HepG2 (cell line): ENCODE data around the gene NUDT1. TPM values are rescaled to one million over a fixed set of nuclear protein-coding genes. Genes with fewer than 3 reads are reported as not detected.

Experiments used
- ATAC-seq: fragments of 200-7000 bp; cut with Tn5 transposase; 3 replicates; pipeline ENCODE4 v1.9.1; 2020; ENCODE audit warnings: mild to moderate bottlenecking, moderate library complexity
- BruUV-seq: library from RNA; stranded (reverse); fragments of 400-500 nt; replicated peaks from 2 replicates; lab custom pipeline; 2021; lab: Mats Ljungman, UMichigan
- CTCF ChIA-PET: fragments of 300-600 bp; formaldehyde crosslinking; extraction: SDS; loops from one replicate; lab custom pipeline; 2021; ENCODE audit warnings: low total read pairs, inconsistent platforms, low intra/inter-chr PET ratio; lab: Yijun Ruan, JAX
- POLR2A ChIA-PET: fragments of 350-600 bp; sonication (Branson Sonifier 250); formaldehyde crosslinking; loops from one replicate; lab custom pipeline; 2020; ENCODE audit warnings: antibody characterized with exemption, inconsistent platforms; lab: Yijun Ruan, JAX
- DNase-seq: peaks from one replicate; pipeline ENCODE4 v3.0.0-alpha.2; 2015; ENCODE audit warnings: low spot score
- FAIRE-seq: peaks from 3 replicates; lab custom pipeline; 2011; peaks lifted over from hg19 to GRCh38; lab: Jason Lieb, UNC
- H2AFZ ChIP-seq: one replicate; pipeline ENCODE4 v1.6.1; 2011; ENCODE audit warnings: low read length, inconsistent platforms
- H3K27ac ChIP-seq: fragments of 300-600 bp; 3 replicates; pipeline ENCODE4 v1.8.0; 2011; ENCODE audit warnings: mixed run types, mild to moderate bottlenecking, mixed read lengths, low read length, inconsistent platforms; ENCODE audit not compliant: insufficient read depth; ENCODE audit errors: extremely low read length
- H3K27me3 ChIP-seq, 2 experiments: fragments of 200-600 bp in 1 of 2; 2 replicates in 1 of 2; 3 replicates in 1 of 2; pipeline versions ENCODE4 v1.6.0 to v1.8.0; 2011; ENCODE audit warnings: low read length in 2 of 2, mild to moderate bottlenecking in 2 of 2, moderate library complexity in 2 of 2, inconsistent platforms in 1 of 2; ENCODE audit not compliant: insufficient read depth in 2 of 2, control insufficient read depth in 1 of 2
- H3K36me3 ChIP-seq, 2 experiments: fragments of 200-600 bp in 1 of 2; replicated peaks in 1 of 2; 2 replicates in 1 of 2; 3 replicates in 1 of 2; pipeline versions ENCODE4 v1.5.1 to v1.8.0; 2011; ENCODE audit warnings: low read length in 2 of 2, inconsistent platforms in 1 of 2; ENCODE audit not compliant: insufficient read depth in 2 of 2, control insufficient read depth in 1 of 2
- H3K4me1 ChIP-seq: 2 replicates; pipeline ENCODE4 v1.5.1; 2012; ENCODE audit warnings: low read length, inconsistent platforms; ENCODE audit not compliant: insufficient read depth
- H3K4me2 ChIP-seq: 2 replicates; pipeline ENCODE4 v1.6.0; 2011; ENCODE audit warnings: low read depth, low read length, inconsistent platforms
- H3K4me3 ChIP-seq, 3 experiments: fragments of 200-600 bp in 1 of 3; sonication (generic), shearing (Covaris generic) in 1 of 3; replicated peaks in 1 of 3; 2 replicates each; pipeline ENCODE4 v1.5.1; 2011 to 2016; ENCODE audit warnings: low read length in 3 of 3, inconsistent platforms in 2 of 3, low read depth in 2 of 3, mild to moderate bottlenecking in 2 of 3, control low read depth in 1 of 3, mixed read lengths in 1 of 3; ENCODE audit not compliant: insufficient read depth in 1 of 3
- H3K79me2 ChIP-seq: one replicate; pipeline ENCODE4 v1.6.1; 2011; ENCODE audit warnings: low read length, inconsistent platforms; ENCODE audit not compliant: insufficient read depth
- H3K9ac ChIP-seq: 2 replicates; pipeline ENCODE4 v1.6.0; 2011; ENCODE audit warnings: mild to moderate bottlenecking, low read depth, low read length, inconsistent platforms; ENCODE audit not compliant: insufficient read depth
- H3K9me3 ChIP-seq: 2 replicates; pipeline ENCODE4 v1.5.1; 2012; ENCODE audit warnings: mild to moderate bottlenecking, low read length
- H4K20me1 ChIP-seq: 2 replicates; pipeline ENCODE4 v1.6.0; 2011; ENCODE audit warnings: inconsistent platforms, mild to moderate bottlenecking, low read length, moderate library complexity; ENCODE audit not compliant: insufficient read depth
- ATF7 ChIP-seq, 2 experiments: fragments of 450-650 bp in 1 of 2; sonication (generic) in 1 of 2; formaldehyde crosslinking in 1 of 2; IDR thresholded peaks; 2 replicates each; pipeline versions ENCODE4 v1.4.0 to v1.6.1; 2016 to 2020; ENCODE audit warnings: antibody characterized with exemption in 1 of 2, mild to moderate bottlenecking in 1 of 2, missing genetic modification reagents in 1 of 2
- IKZF5 ChIP-seq: IDR thresholded peaks from 2 replicates; pipeline ENCODE4 v1.6.1; 2018; ENCODE audit warnings: missing genetic modification reagents, mild to moderate bottlenecking, missing compliant biosample characterization
- MED13 ChIP-seq: sonication (generic); formaldehyde crosslinking; IDR thresholded peaks from 2 replicates; pipeline ENCODE4 v1.5.0; 2020; ENCODE audit warnings: missing genetic modification reagents
- PAF1 ChIP-seq: IDR thresholded peaks from 2 replicates; pipeline ENCODE4 v1.6.1; 2016; ENCODE audit warnings: missing genetic modification reagents, missing compliant biosample characterization
- SRSF4 ChIP-seq: fragments of 200-400 bp; formaldehyde crosslinking; IDR thresholded peaks from one replicate; pipeline ENCODE4 v1.6.1; 2018; ENCODE audit warnings: mild to moderate bottlenecking, low read depth, low read length, moderate library complexity; ENCODE audit not compliant: poor library complexity, severe bottlenecking
- TRIM24 ChIP-seq: sonication (generic); formaldehyde crosslinking; IDR thresholded peaks from 2 replicates; pipeline ENCODE4 v1.8.0; 2022; ENCODE audit warnings: mild to moderate bottlenecking, missing genetic modification reagents
- ZBTB33 ChIP-seq: sonication (generic); formaldehyde crosslinking; IDR thresholded peaks from 2 replicates; pipeline ENCODE4 v1.4.0; 2020; ENCODE audit warnings: missing genetic modification reagents
- ZFP82 ChIP-seq: sonication (generic); formaldehyde crosslinking; IDR thresholded peaks from 2 replicates; pipeline ENCODE4 v1.5.1; 2020; ENCODE audit warnings: mild to moderate bottlenecking, missing genetic modification reagents, borderline replicate concordance
- ZNF12 ChIP-seq: sonication (generic); formaldehyde crosslinking; IDR thresholded peaks from 2 replicates; pipeline ENCODE4 v1.5.0; 2020; ENCODE audit warnings: missing genetic modification reagents
- ZNF430 ChIP-seq: sonication (generic); formaldehyde crosslinking; IDR thresholded peaks from 2 replicates; pipeline ENCODE4 v1.9.0; 2021; ENCODE audit warnings: mild to moderate bottlenecking, missing genetic modification reagents
- ZNF891 ChIP-seq: sonication (generic); formaldehyde crosslinking; IDR thresholded peaks from 2 replicates; pipeline ENCODE4 v1.5.0; 2020; ENCODE audit warnings: mild to moderate bottlenecking, missing genetic modification reagents
- WGBS: methylation state at CpG from one replicate; pipeline ENCODE4 v1.1.6; 2017; ENCODE audit warnings: low lambda C conversion rate; 5-methylcytosine and 5-hydroxymethylcytosine counted together
- in situ Hi-C: cut with HindIII; loops from 2 replicates; pipeline ENCODE4 v1.10.0; 2017; ENCODE audit warnings: low pct_unique_long_range_greater_than_20kb; ENCODE audit not compliant: extremely low pct_ligation_motif_present
- intact Hi-C: fragments of 100-400 bp; cut with micrococcal nuclease; formaldehyde crosslinking; loops from one replicate; pipeline ENCODE4 v1.10.0; 2022; ENCODE audit not compliant: unreplicated experiment
- polyA plus RNA-seq, 8 experiments: library from polyadenylated mRNA; depleted of rRNA in 3 of 8; stranded (reverse) in 7 of 8; unstranded in 1 of 8; fragments of >200 nt; fragmentation: Illumina TruSeq in 4 of 8; extraction: Trizol in 4 of 8; gene quantifications; 2 replicates each; pipeline versions ENCODE4 v1.2.1 to v1.2.3, GENCODE V29; 2011 to 2016; ENCODE audit warnings: low read depth in 4 of 8, missing spikeins in 1 of 8, mixed read lengths in 1 of 8; ENCODE audit not compliant: insufficient read depth in 1 of 8
- total RNA-seq, 5 experiments: library from RNA; depleted of rRNA; stranded (reverse); fragments of >200 nt; fragmentation: Illumina TruSeq; extraction: Trizol; gene quantifications; 2 replicates each; pipeline ENCODE4 v1.2.3, GENCODE V29; 2016; ENCODE audit warnings: low read depth in 1 of 5

NUDT1 gene
- total and polyA plus RNA-seq, 2 of the 13 experiments (the other 11 are each of a cell fraction or from before 2014, with no cell fraction given) = 9.1 to 26.8 TPM

GRCh38 chr7:2270495-2270894, 28.5 kb downstream of the NUDT1 start:
- Histone ChIP-seq H2AFZ (no peak overlapping the region), H3K4me2 (no peak overlapping the region), H3K36me3 (peaks cover 8 to 26% of the 10 kb centered on the region in 2 experiments; a peak in 3 of 5 replicates), H3K4me3 (no peak overlapping the region), H3K9me3 (no peaks in the 10 kb centered on the region), H3K9ac (no peak overlapping the region), H3K27ac (no peak overlapping the region), H3K4me1 (peaks cover 43% of the 10 kb centered on the region), H3K79me2 (no peaks in the 10 kb centered on the region), H4K20me1 (no peaks in the 10 kb centered on the region), H3K27me3 (no peaks in the 10 kb centered on the region)
- TF ChIP-seq TRIM24 (CRISPR knock-in tag) (no peak), ZNF12 (CRISPR knock-in tag) (no peak), ZNF430 (no peak), ZFP82 (CRISPR knock-in tag) (no peak), SRSF4 (no peak), IKZF5 (CRISPR knock-in tag) (no peak)
- in situ Hi-C loops (no loop called here), intact Hi-C loops (no loop called here)
- no peak for FAIRE-seq
- CTCF ChIA-PET = no interaction called here
- BruUV-seq = no TSS peak
- DNase-seq = no peak
- no peak for ATAC-seq
- WGBS = 84% methylated on average over 6 of the region's 8 CpGs
- POLR2A ChIA-PET = interaction anchor here (1.5 to 2.1 kb wide), 2 partner anchors 28 to 84 kb away, joined by 5 to 6 read pairs; partner anchors contain the start of genes EIF3B, MRM2 and NUDT1

GRCh38 chr7:2271273-2272026, 29.4 kb downstream of the NUDT1 start:
- Histone ChIP-seq H3K79me2 (no peaks in the 10 kb centered on the region), H3K9me3 (no peaks in the 10 kb centered on the region), H3K4me1 (peaks cover 40% of the 10 kb centered on the region), H3K27ac (no peak overlapping the region), H2AFZ (no peak overlapping the region), H3K27me3 (no peaks in the 10 kb centered on the region), H3K9ac (no peak overlapping the region), H3K36me3 (peaks cover 9 to 26% of the 10 kb centered on the region in 2 experiments; a peak in 4 of 5 replicates), H3K4me2 (no peak overlapping the region), H3K4me3 (no peak overlapping the region), H4K20me1 (no peaks in the 10 kb centered on the region)
- 0 out of 2 replicates have a peak, but pooled peaks have one; percentile 44 for TF ChIP-seq ZBTB33 (CRISPR knock-in tag)
- TF ChIP-seq ATF7 (IDR thresholded peaks at IDR 0.05) = no peak
- TF ChIP-seq ATF7 (CRISPR knock-in tag; IDR thresholded peaks at IDR 0.05) = no peak
- TF ChIP-seq PAF1 (CRISPR knock-in tag) = no peak
- TF ChIP-seq ZNF891 (CRISPR knock-in tag) = no peak
- TF ChIP-seq MED13 (CRISPR knock-in tag) = no peak
- ChIA-PET POLR2A (no interaction called here), CTCF (no interaction called here)
- DNase-seq (no peak), ATAC-seq (no peak), FAIRE-seq (no peak)
- BruUV-seq = no TSS peak
- in situ Hi-C loops (no loop called here), intact Hi-C loops (no loop called here)
- WGBS = 90% methylated on average over 21 of the region's 27 CpGs
